ENCODE measurements around the gene KIAA1328. TPM values are rescaled to one million over a fixed set of nuclear protein-coding genes. Genes with fewer than 3 reads are reported as not detected.
A peak's percentile ranks its signal among the peaks of the same experiment; 100 is the strongest.

KIAA1328 gene
- polyA plus RNA-seq, 1 donor, result 15.0 TPM

GRCh38 chr18:37252854-37253393, 424.0 kb downstream of the KIAA1328 start:
- no peak for DNase-seq

- peak; percentile 54 for DNase-seq
Observed at GRCh38 chr18:37253394-37254235, 424.7 kb downstream of the KIAA1328 start.

GRCh38 chr18:37254236-37254754, 425.4 kb downstream of the KIAA1328 start:
- DNase-seq, result no peak

GRCh38 chr18:37254973-37255372, 426.0 kb downstream of the KIAA1328 start:
- DNase-seq, result no peak

GRCh38 chr18:37258131-37258530, 429.2 kb downstream of the KIAA1328 start:
- no peak for DNase-seq

- no peak for DNase-seq
Observed at GRCh38 chr18:37258819-37259218, 429.9 kb downstream of the KIAA1328 start.

GRCh38 chr18:37259711-37260110, 430.8 kb downstream of the KIAA1328 start:
- no peak for DNase-seq

GRCh38 chr18:37260367-37261093, 431.6 kb downstream of the KIAA1328 start:
- DNase-seq, result no peak

- no peak for DNase-seq
Observed at GRCh38 chr18:37261246-37261840, 432.4 kb downstream of the KIAA1328 start.

- DNase-seq, result no peak
Observed at GRCh38 chr18:37261988-37262387, 433.1 kb downstream of the KIAA1328 start.

GRCh38 chr18:37264956-37265355, 436.0 kb downstream of the KIAA1328 start:
- no peak for DNase-seq

- DNase-seq, result no peak
Observed at GRCh38 chr18:37265382-37265781, 436.5 kb downstream of the KIAA1328 start.

- no peak for DNase-seq
Observed at GRCh38 chr18:37266290-37266689, 437.4 kb downstream of the KIAA1328 start.

- DNase-seq, result peak; percentile 82
Observed at GRCh38 chr18:37270038-37270665, 441.2 kb downstream of the KIAA1328 start.

- no peak for DNase-seq
Observed at GRCh38 chr18:37270666-37271052, 441.7 kb downstream of the KIAA1328 start.

- no peak for DNase-seq
Observed at GRCh38 chr18:37272226-37272625, 443.3 kb downstream of the KIAA1328 start.

- no peak for DNase-seq
Observed at GRCh38 chr18:37272841-37273240, 443.9 kb downstream of the KIAA1328 start.

- DNase-seq, result no peak
Observed at GRCh38 chr18:37274309-37275236, 445.6 kb downstream of the KIAA1328 start.

- no peak for DNase-seq
Observed at GRCh38 chr18:37275237-37275741, 446.4 kb downstream of the KIAA1328 start.

- no peak for DNase-seq
Observed at GRCh38 chr18:37276111-37276890, 447.4 kb downstream of the KIAA1328 start.
